Brain microvascular endothelial cell (primary cell): ENCODE measurements around the gene LIPI.
"Not testable (repeated sequence)": the region's sequence is repeated elsewhere in the genome, so short reads cannot be mapped to it uniquely, and the experiment has no call there.

Source experiments
- DNase-seq: peaks from one replicate; pipeline ENCODE4 v3.0.0-alpha.2; 2020
- H3K27ac ChIP-seq: fragments of 250-450 bp; sonication (Bioruptor Pico); 2 replicates; pipeline ENCODE4 v1.5.1; 2020; ENCODE audit warnings: mild to moderate bottlenecking, moderate library complexity
- H3K27me3 ChIP-seq: fragments of 250-450 bp; sonication (Bioruptor Pico); replicated peaks from 2 replicates; pipeline ENCODE4 v1.5.1; 2020; ENCODE audit warnings: mild to moderate bottlenecking
- H3K36me3 ChIP-seq: fragments of 250-450 bp; sonication (Bioruptor Pico); replicated peaks from 2 replicates; pipeline ENCODE4 v1.5.1; 2020; ENCODE audit warnings: mild to moderate bottlenecking
- H3K4me3 ChIP-seq: 2 replicates; pipeline ENCODE4 v1.5.1; 2011; ENCODE audit warnings: low read depth, mild to moderate bottlenecking, control low read depth, low read length, moderate library complexity
- CTCF ChIP-seq: IDR thresholded peaks from 2 replicates; pipeline ENCODE4 v1.5.1; 2011; ENCODE audit warnings: low read depth, mild to moderate bottlenecking, moderate library complexity, low read length, control low read depth, inconsistent platforms; ENCODE audit errors: missing control alignments
- in situ Hi-C: cut with HindIII; loops from 2 replicates; pipeline ENCODE4 v1.10.0; 2017; ENCODE audit warnings: low sequenced_read_pairs, low pct_ligation_motif_present

Gene LIPI

GRCh38 chr21:14071902-14072734 is 138.6 kb downstream of the LIPI start:
- no peak for DNase-seq
- Histone ChIP-seq H3K27ac (no peak overlapping the region), H3K27me3 (no peaks in the 10 kb centered on the region), H3K4me3 (no peak overlapping the region), H3K36me3 (no peaks in the 10 kb centered on the region)
- in situ Hi-C loops, result no loop called here
- no peak for TF ChIP-seq CTCF

- Histone ChIP-seq H3K36me3 (no peaks in the 10 kb centered on the region), H3K4me3 (no peak overlapping the region), H3K27me3 (no peaks in the 10 kb centered on the region), H3K27ac (no peak overlapping the region)
- in situ Hi-C loops, result no loop called here
- no peak for TF ChIP-seq CTCF
- no peak for DNase-seq
Observed at GRCh38 chr21:14070968-14071367, 139.8 kb downstream of the LIPI start.

GRCh38 chr21:14070049-14070893 is 140.5 kb downstream of the LIPI start:
- no peak overlapping the region for H3K27ac ChIP-seq
- no peaks in the 10 kb centered on the region for H3K27me3 ChIP-seq
- in situ Hi-C loops, result no loop called here
- DNase-seq, result no peak
- TF ChIP-seq CTCF, result no peak
- no peak overlapping the region for H3K4me3 ChIP-seq
- H3K36me3 ChIP-seq, result no peaks in the 10 kb centered on the region

- Histone ChIP-seq H3K27ac (no peak overlapping the region), H3K36me3 (no peaks in the 10 kb centered on the region), H3K4me3 (no peak overlapping the region), H3K27me3 (no peaks in the 10 kb centered on the region)
- no peak for TF ChIP-seq CTCF
- no peak for DNase-seq
- in situ Hi-C loops, result no loop called here
Observed at GRCh38 chr21:14064296-14064645, 146.5 kb downstream of the LIPI start.

- H3K27ac ChIP-seq, H3K36me3 ChIP-seq, in situ Hi-C loops, H3K27me3 ChIP-seq, DNase-seq, H3K4me3 ChIP-seq: not testable (repeated sequence)
Observed at GRCh38 chr21:14063620-14064295, 147.0 kb downstream of the LIPI start.

GRCh38 chr21:14062684-14063083 is 148.1 kb downstream of the LIPI start:
- H3K4me3 ChIP-seq, in situ Hi-C loops, DNase-seq, H3K27ac ChIP-seq, H3K27me3 ChIP-seq, H3K36me3 ChIP-seq: not testable (repeated sequence)

GRCh38 chr21:14061820-14062219 is 148.9 kb downstream of the LIPI start:
- H3K36me3 ChIP-seq, DNase-seq, in situ Hi-C loops: not testable (repeated sequence)

GRCh38 chr21:14058995-14059627 is 151.6 kb downstream of the LIPI start:
- DNase-seq, H3K27ac ChIP-seq, H3K4me3 ChIP-seq, H3K36me3 ChIP-seq, H3K27me3 ChIP-seq, in situ Hi-C loops: not testable (repeated sequence)

More at GRCh38 chr21:14061820-14062219, 148.9 kb downstream of the LIPI start:
- not testable (repeated sequence) for H3K27ac ChIP-seq, H3K4me3 ChIP-seq, H3K27me3 ChIP-seq
